HG03342 (cell line): Measurements from ENCODE around the gene SERPINI2.
"Not testable (repeated sequence)": the region's sequence is repeated elsewhere in the genome, so short reads cannot be mapped to it uniquely, and the experiment has no call there.

Experiments
- ATAC-seq: cut with Tn5 transposase; IDR thresholded peaks from one replicate; pipeline ENCODE4 v1.9.1; 2021; ENCODE audit warnings: mild to moderate bottlenecking, moderate library complexity; ENCODE audit not compliant: unreplicated experiment

SERPINI2 gene

GRCh38 chr3:167450675-167451074 is 23.2 kb downstream of the SERPINI2 start:
- ATAC-seq, result no peak

DNA sequence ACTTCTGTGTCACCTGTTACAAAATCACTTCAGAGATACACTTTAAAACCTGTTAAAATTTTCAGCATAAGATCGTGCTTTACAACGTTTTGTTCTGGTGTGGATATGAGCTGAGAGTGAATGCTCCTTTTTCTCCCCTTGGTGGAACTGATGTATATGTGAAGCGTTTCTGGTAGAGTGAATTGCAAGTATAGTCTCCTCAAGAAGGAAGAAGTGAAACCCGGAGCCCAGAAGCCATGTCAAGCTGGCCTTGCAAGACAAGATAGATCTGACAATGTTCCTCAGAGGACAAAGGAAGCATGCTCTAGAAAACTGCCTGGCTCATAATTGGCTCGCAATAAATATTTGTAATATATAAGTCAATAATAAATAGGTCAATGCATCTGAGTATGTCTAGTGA is 23.6 kb downstream of the SERPINI2 start:
- ATAC-seq, result peak; percentile 61

- ATAC-seq, result no peak
These were observed 28.4 kb downstream of the SERPINI2 start for GRCh38 chr3:167445491-167445890.

DNA sequence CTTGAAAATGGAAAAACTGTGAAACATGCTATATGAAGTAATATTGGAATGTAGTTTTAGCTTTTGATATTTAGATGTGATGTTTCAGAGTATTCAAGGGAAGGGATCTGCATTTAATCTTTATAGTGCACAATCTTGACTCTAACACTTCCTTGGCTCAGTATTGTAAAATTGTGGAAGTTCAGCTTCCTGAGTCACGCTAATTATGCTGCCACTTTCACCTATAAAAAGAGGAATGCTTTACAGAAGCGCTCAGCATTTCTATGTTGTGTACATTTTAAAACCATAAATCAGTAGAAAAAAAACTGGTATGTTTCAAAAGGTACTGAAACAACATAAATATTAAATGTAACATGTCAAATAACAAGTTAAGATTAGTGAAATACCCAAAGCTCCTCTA is 32.6 kb downstream of the SERPINI2 start:
- ATAC-seq, result no peak

- ATAC-seq, result no peak
These were observed 36.3 kb downstream of the SERPINI2 start for GRCh38 chr3:167437428-167438139.

- ATAC-seq, result not testable (repeated sequence)
These were observed 46.9 kb downstream of the SERPINI2 start for GRCh38 chr3:167426962-167427361.

- ATAC-seq, result not testable (repeated sequence)
These were observed 51.4 kb downstream of the SERPINI2 start for GRCh38 chr3:167422396-167422795.

DNA sequence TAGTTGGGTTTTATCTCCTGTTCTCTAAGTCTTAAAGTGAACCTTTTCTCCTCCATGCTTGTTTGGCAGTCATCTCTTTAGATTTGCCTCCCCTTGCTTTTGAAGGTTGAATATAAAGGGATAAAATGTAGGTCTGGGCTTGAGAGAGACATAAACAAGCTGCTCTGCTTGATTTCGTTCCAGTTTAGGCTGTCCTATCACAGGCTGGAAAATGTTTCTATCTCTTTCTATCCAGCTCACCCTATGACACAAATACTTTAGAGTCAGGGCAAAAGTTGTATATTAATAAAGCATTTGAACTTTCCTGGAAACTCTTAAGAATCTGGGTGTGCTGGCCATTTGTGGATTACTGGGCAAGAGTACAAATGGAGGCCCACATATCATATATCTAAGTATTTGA is 64.2 kb downstream of the SERPINI2 start:
- no peak for ATAC-seq

DNA sequence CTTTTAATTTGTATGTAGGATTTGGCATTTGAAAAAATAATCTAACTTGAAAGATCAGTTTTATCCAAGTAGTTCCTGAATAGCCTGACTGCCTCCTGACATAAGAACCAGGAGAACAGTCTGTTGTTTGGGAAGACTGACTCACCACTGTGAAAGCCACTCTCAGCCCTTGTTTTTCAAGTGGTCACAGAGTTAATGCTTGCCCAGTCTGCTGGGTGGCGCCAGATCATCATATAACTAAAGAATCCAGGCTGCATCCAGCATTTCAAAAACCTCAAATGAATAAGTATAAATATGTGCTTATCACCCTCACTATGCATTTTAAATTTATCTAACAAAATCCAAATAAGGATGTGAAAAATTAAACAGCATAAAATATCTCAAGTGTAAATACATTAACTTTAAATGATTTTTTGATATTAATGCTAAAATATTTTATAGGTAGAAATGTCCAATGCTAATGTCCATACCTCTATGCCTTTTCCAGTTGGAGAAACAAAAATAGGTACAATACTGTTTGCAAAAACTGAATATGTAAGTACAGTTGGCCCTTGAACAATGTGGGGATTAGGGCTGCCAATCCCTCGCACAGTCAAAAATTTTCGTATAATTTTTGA is 66.9 kb downstream of the SERPINI2 start:
- ATAC-seq, result no peak

GRCh38 chr3:167397826-167398225 is 76.0 kb downstream of the SERPINI2 start:
- no peak for ATAC-seq

- no peak for ATAC-seq
These were observed 77.8 kb downstream of the SERPINI2 start for GRCh38 chr3:167396075-167396474.

DNA sequence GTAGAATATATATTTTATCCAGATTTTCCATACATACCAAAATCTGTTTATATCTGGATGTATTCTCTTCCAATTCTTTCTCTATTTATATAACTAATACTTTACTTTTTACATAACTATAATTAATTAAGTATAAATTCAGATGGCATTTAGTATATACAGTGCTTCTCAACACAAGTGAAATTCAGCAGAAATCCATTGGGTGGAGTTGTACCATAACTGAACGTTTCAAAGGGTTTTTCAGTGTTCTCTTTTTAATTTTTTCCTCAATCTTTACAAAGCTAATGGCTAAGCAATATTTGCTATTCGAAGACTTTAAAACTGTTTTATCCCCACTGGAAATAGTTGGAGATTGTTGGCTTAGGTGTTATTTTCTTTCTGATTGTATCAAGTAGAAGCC is 79.8 kb downstream of the SERPINI2 start:
- ATAC-seq, result no peak
